Mesendoderm (in vitro differentiated cells): ENCODE data around the gene TOR4A.
A peak's percentile ranks its signal among the peaks of the same experiment; 100 is the strongest.

Experiments
- DNase-seq: peaks from one replicate; pipeline ENCODE4 v3.0.0; 2013
- H2AK5ac ChIP-seq: 2 replicates; pipeline ENCODE4 v1.6.1; 2013; ENCODE audit warnings: low read length, inconsistent platforms
- H2BK120ac ChIP-seq: 2 replicates; pipeline ENCODE4 v1.6.1; 2013; ENCODE audit warnings: low read depth, mild to moderate bottlenecking, low read length, moderate library complexity, mixed read lengths
- H2BK15ac ChIP-seq: replicated peaks from 2 replicates; pipeline ENCODE4 v1.6.1; 2013; ENCODE audit warnings: low read depth, mild to moderate bottlenecking, moderate library complexity
- H2BK5ac ChIP-seq: 2 replicates; pipeline ENCODE4 v1.6.1; 2013; ENCODE audit warnings: low read length, inconsistent platforms
- H3K18ac ChIP-seq: 2 replicates; pipeline ENCODE4 v1.6.1; 2013; ENCODE audit warnings: mild to moderate bottlenecking, low read length, mixed read lengths
- H3K23ac ChIP-seq: one replicate; pipeline ENCODE4 v1.6.1; 2013; ENCODE audit warnings: low read length
- H3K27ac ChIP-seq: 2 replicates; pipeline ENCODE4 v1.5.1; 2013; ENCODE audit warnings: low read depth, mild to moderate bottlenecking, inconsistent platforms, low read length, moderate library complexity
- H3K27me3 ChIP-seq: 2 replicates; pipeline ENCODE4 v1.6.1; 2013; ENCODE audit warnings: low read length, control low read depth, mild to moderate bottlenecking, inconsistent platforms; ENCODE audit not compliant: insufficient read depth, poor library complexity
- H3K36me3 ChIP-seq: 2 replicates; pipeline ENCODE4 v1.6.1; 2013; ENCODE audit warnings: low read length, inconsistent platforms; ENCODE audit not compliant: control insufficient read depth, insufficient read depth
- H3K4ac ChIP-seq: one replicate; pipeline ENCODE4 v1.6.1; 2013; ENCODE audit warnings: low read depth, mild to moderate bottlenecking, low read length, moderate library complexity
- H3K4me1 ChIP-seq: 2 replicates; pipeline ENCODE4 v1.6.1; 2013; ENCODE audit warnings: low read depth, low read length, inconsistent platforms; ENCODE audit not compliant: control insufficient read depth
- H3K4me2 ChIP-seq: 2 replicates; pipeline ENCODE4 v1.6.1; 2013; ENCODE audit warnings: low read length
- H3K4me3 ChIP-seq: 2 replicates; pipeline ENCODE4 v1.5.1; 2013; ENCODE audit warnings: mild to moderate bottlenecking, low read length
- H3K56ac ChIP-seq: one replicate; pipeline ENCODE4 v1.6.1; 2013; ENCODE audit warnings: low read length
- H3K79me1 ChIP-seq: 2 replicates; pipeline ENCODE4 v1.6.1; 2013; ENCODE audit warnings: low read length, inconsistent platforms
- H3K79me2 ChIP-seq: 2 replicates; pipeline ENCODE4 v1.6.1; 2013; ENCODE audit warnings: mild to moderate bottlenecking, low read length; ENCODE audit not compliant: control insufficient read depth, insufficient read depth
- H3K9ac ChIP-seq: 2 replicates; pipeline ENCODE4 v1.6.1; 2013; ENCODE audit warnings: low read length, inconsistent platforms
- H4K5ac ChIP-seq: one replicate; pipeline ENCODE4 v1.6.1; 2013; ENCODE audit warnings: low read length
- H4K8ac ChIP-seq: one replicate; pipeline ENCODE4 v1.6.1; 2013; ENCODE audit warnings: low read depth, mild to moderate bottlenecking, control low read depth, low read length, moderate library complexity
- WGBS: extraction: QIAGEN DNeasy Blood & Tissue Kit; methylation state at CpG from one replicate; pipeline ENCODE4 v1.1.7; 2013; ENCODE audit warnings: low lambda C conversion rate, missing lambda C conversion rate; ENCODE audit not compliant: insufficient coverage; ENCODE audit errors: extremely low coverage; 5-methylcytosine and 5-hydroxymethylcytosine counted together

The TOR4A gene

GRCh38 chr9:137276473-137277328, 825 bp upstream of the TOR4A start:
- H3K4me1 ChIP-seq: peaks cover 7% of the 10 kb centered on the region
- no peak overlapping the region for H2BK120ac ChIP-seq
- DNase-seq: peak; percentile 84
- peaks cover 3% of the 10 kb centered on the region for H3K79me1 ChIP-seq
- no CpG with 5 or more reads among the region's 30 CpGs for WGBS
- no peak overlapping the region for H2BK15ac ChIP-seq
- peak overlapping the region; percentile 65 for H3K18ac ChIP-seq
- peak overlapping the region; percentile 58 for H2BK5ac ChIP-seq
- no peak overlapping the region for H3K4me3 ChIP-seq
- H3K79me2 ChIP-seq: no peaks in the 10 kb centered on the region
- H3K36me3 ChIP-seq: no peaks in the 10 kb centered on the region
- peak overlapping the region; percentile 93 for H3K56ac ChIP-seq
- H3K27me3 ChIP-seq: no peaks in the 10 kb centered on the region
- H3K27ac ChIP-seq: peak overlapping the region; percentile 81
- peak overlapping the region; percentile 88 for H3K9ac ChIP-seq
- H4K5ac ChIP-seq: no peak overlapping the region
- H3K4me2 ChIP-seq: peak overlapping the region; percentile 5
- H4K8ac ChIP-seq: no peak overlapping the region
- H2AK5ac ChIP-seq: no peak overlapping the region
- H3K4ac ChIP-seq: peak overlapping the region; percentile 56
- peak overlapping the region; percentile 39 for H3K23ac ChIP-seq

GRCh38 chr9:137278061-137278701, 655 bp downstream of the TOR4A start:
- DNase-seq: no peak

GRCh38 chr9:137278721-137279711, 1.5 kb downstream of the TOR4A start:
- WGBS: no CpG with 5 or more reads among the region's 139 CpGs
- Histone ChIP-seq H4K8ac (peak overlapping the region; percentile 42), H3K9ac (peak overlapping the region; percentile 88), H4K5ac (no peak overlapping the region), H3K79me2 (no peaks in the 10 kb centered on the region), H3K4me3 (peak overlapping the region; percentile 35), H3K36me3 (no peaks in the 10 kb centered on the region), H3K27me3 (no peaks in the 10 kb centered on the region), H3K79me1 (no peaks in the 10 kb centered on the region), H3K18ac (peak overlapping the region; percentile 86), H3K27ac (no peak overlapping the region), H2BK120ac (no peak overlapping the region), H3K4me1 (peaks cover 7% of the 10 kb centered on the region), H3K4me2 (peak overlapping the region; percentile 34), H2BK5ac (no peak overlapping the region), H3K56ac (peak overlapping the region; percentile 93), H2AK5ac (no peak overlapping the region), H3K23ac (peak overlapping the region; percentile 66), H2BK15ac (no peak overlapping the region), H3K4ac (peak overlapping the region; percentile 92)
- no peak for DNase-seq

More at GRCh38 chr9:137278061-137278701, 655 bp downstream of the TOR4A start:
- Histone ChIP-seq H3K4me3 (peak overlapping the region; percentile 51), H3K79me1 (peaks cover 2% of the 10 kb centered on the region), H3K27me3 (no peaks in the 10 kb centered on the region), H2BK15ac (peak overlapping the region; percentile 20), H3K4me1 (peaks cover 7% of the 10 kb centered on the region), H3K18ac (peak overlapping the region; percentile 86), H3K4me2 (peak overlapping the region; percentile 74), H2AK5ac (no peak overlapping the region), H3K27ac (peak overlapping the region; percentile 81), H2BK5ac (peak overlapping the region; percentile 4), H4K5ac (no peak overlapping the region), H4K8ac (peak overlapping the region; percentile 82), H3K56ac (peak overlapping the region; percentile 93), H3K36me3 (no peaks in the 10 kb centered on the region), H3K4ac (peak overlapping the region; percentile 92), H2BK120ac (peak overlapping the region; percentile 65), H3K9ac (peak overlapping the region; percentile 88), H3K23ac (peak overlapping the region; percentile 66), H3K79me2 (no peaks in the 10 kb centered on the region)
- WGBS: no CpG with 5 or more reads among the region's 54 CpGs

GRCh38 chr9:137279741-137280473, 2.4 kb downstream of the TOR4A start:
- H3K4me3 ChIP-seq: no peak overlapping the region
- H3K4me1 ChIP-seq: peaks cover 7% of the 10 kb centered on the region
- H3K9ac ChIP-seq: no peak overlapping the region
- DNase-seq: no peak
- H3K27me3 ChIP-seq: no peaks in the 10 kb centered on the region
- no peak overlapping the region for H2AK5ac ChIP-seq
- no peak overlapping the region for H3K4ac ChIP-seq
- H3K4me2 ChIP-seq: no peak overlapping the region
- no peak overlapping the region for H2BK15ac ChIP-seq
- H3K36me3 ChIP-seq: no peaks in the 10 kb centered on the region
- WGBS: no CpG with 5 or more reads among the region's 41 CpGs
- H3K79me1 ChIP-seq: no peaks in the 10 kb centered on the region
- no peak overlapping the region for H3K27ac ChIP-seq
- H4K8ac ChIP-seq: no peak overlapping the region
- H3K56ac ChIP-seq: no peak overlapping the region
- no peak overlapping the region for H3K18ac ChIP-seq
- no peak overlapping the region for H2BK120ac ChIP-seq
- no peak overlapping the region for H2BK5ac ChIP-seq
- no peak overlapping the region for H3K23ac ChIP-seq
- no peak overlapping the region for H4K5ac ChIP-seq
- no peaks in the 10 kb centered on the region for H3K79me2 ChIP-seq
